A673 (cell line): Measurements from ENCODE around the gene HES1.

ENCODE experiments used
- EZH2 ChIP-seq: fragments of 200-600 bp; sonication (generic); IDR thresholded peaks from 2 replicates; pipeline ENCODE4 v1.6.1; 2017; ENCODE audit warnings: borderline replicate concordance, low read depth, mild to moderate bottlenecking, mixed read lengths, antibody characterized with exemption, low read length; ENCODE audit not compliant: poor library complexity, severe bottlenecking
- TF ChIP-seq, protein P1 (sequence below): fragments of 300-800, 200-600 bp; sonication (generic); conservative IDR thresholded peaks from 2 replicates; pipeline ENCODE4 v1.5.1; 2017; ENCODE audit warnings: low read depth, mild to moderate bottlenecking, antibody characterized with exemption, low read length, moderate library complexity, mixed read lengths

DNA sequence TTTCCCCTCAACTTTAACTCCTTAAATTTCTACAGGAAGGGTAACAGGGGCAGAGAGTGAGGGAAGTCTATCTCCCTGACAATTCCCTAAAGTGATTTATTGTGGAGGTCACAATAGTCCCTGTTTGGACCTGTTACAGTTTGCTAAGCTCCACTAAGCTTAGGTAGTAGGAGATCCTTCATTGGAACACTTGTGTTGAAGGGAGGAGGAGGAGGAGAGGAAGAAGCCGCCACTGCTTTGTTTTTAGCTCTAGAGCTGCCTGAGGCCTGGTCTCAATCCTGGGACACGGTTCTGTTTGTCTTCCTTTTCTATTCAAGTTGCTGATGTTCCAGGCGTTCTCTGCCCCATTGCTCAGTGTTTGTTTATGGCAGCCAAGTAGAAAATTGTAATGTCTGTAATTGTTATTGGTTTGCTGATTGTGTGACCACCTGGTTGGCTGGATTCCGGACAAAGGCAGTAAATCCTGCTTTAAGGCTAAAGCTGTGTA lies 48.4 kb downstream of the HES1 start:
- TF ChIP-seq, protein P1, sequence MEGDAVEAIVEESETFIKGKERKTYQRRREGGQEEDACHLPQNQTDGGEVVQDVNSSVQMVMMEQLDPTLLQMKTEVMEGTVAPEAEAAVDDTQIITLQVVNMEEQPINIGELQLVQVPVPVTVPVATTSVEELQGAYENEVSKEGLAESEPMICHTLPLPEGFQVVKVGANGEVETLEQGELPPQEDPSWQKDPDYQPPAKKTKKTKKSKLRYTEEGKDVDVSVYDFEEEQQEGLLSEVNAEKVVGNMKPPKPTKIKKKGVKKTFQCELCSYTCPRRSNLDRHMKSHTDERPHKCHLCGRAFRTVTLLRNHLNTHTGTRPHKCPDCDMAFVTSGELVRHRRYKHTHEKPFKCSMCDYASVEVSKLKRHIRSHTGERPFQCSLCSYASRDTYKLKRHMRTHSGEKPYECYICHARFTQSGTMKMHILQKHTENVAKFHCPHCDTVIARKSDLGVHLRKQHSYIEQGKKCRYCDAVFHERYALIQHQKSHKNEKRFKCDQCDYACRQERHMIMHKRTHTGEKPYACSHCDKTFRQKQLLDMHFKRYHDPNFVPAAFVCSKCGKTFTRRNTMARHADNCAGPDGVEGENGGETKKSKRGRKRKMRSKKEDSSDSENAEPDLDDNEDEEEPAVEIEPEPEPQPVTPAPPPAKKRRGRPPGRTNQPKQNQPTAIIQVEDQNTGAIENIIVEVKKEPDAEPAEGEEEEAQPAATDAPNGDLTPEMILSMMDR: no peak
- no peak for TF ChIP-seq EZH2
